Esophagus muscularis mucosa (tissue), 4 donors: ENCODE data around the gene DOK6.

Experiments
- EP300 ChIP-seq: sonication (generic); formaldehyde crosslinking; IDR thresholded peaks from one replicate; pipeline ENCODE4 v1.6.1; 2017; ENCODE audit warnings: antibody characterized with exemption
- POLR2A ChIP-seq: fragments of 450-650 bp; IDR thresholded peaks from one replicate; pipeline ENCODE4 v1.6.1; 2017; ENCODE audit warnings: antibody characterized with exemption, moderate library complexity, mild to moderate bottlenecking, low read depth
- POLR2AphosphoS5 ChIP-seq, 2 donors: sonication (generic); formaldehyde crosslinking; IDR thresholded peaks; one replicate each; pipeline ENCODE4 v1.6.1; 2017; ENCODE audit warnings: antibody characterized with exemption in 2 of 2
- TF ChIP-seq, protein P1 (sequence below), 3 experiments: fragments of 200-600 bp in 2 of 3; fragments of 450-650 bp in 1 of 3; sonication (generic) in 2 of 3; IDR thresholded peaks; one replicate each; pipeline ENCODE4 v1.5.1; 2017 to 2019; ENCODE audit warnings: antibody characterized with exemption in 3 of 3, mild to moderate bottlenecking in 2 of 3, moderate library complexity in 1 of 3

- TF ChIP-seq, protein P1, sequence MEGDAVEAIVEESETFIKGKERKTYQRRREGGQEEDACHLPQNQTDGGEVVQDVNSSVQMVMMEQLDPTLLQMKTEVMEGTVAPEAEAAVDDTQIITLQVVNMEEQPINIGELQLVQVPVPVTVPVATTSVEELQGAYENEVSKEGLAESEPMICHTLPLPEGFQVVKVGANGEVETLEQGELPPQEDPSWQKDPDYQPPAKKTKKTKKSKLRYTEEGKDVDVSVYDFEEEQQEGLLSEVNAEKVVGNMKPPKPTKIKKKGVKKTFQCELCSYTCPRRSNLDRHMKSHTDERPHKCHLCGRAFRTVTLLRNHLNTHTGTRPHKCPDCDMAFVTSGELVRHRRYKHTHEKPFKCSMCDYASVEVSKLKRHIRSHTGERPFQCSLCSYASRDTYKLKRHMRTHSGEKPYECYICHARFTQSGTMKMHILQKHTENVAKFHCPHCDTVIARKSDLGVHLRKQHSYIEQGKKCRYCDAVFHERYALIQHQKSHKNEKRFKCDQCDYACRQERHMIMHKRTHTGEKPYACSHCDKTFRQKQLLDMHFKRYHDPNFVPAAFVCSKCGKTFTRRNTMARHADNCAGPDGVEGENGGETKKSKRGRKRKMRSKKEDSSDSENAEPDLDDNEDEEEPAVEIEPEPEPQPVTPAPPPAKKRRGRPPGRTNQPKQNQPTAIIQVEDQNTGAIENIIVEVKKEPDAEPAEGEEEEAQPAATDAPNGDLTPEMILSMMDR (IDR thresholded peaks at IDR 0.05) = no peak
- TF ChIP-seq POLR2A (no peak), EP300 (no peak), POLR2AphosphoS5 (IDR thresholded peaks at IDR 0.05) (no peak)
Observed at GRCh38 chr18:69357590-69357989, 43.1 kb upstream of the DOK6 start.
